Left ventricle myocardium inferior (tissue), 1 donor: ENCODE results near the gene VWF. TPM values are rescaled to one million over a fixed set of nuclear protein-coding genes. Genes with fewer than 3 reads are reported as not detected.

Experiments used
- DNase-seq: peaks from one replicate; pipeline ENCODE4 v3.0.0-alpha.2; 2020
- H3K27ac ChIP-seq: fragments of 200-600 bp; replicated peaks from 2 replicates; pipeline ENCODE4 v1.8.0; 2021
- H3K27me3 ChIP-seq: fragments of 200-600 bp; 2 replicates; pipeline ENCODE4 v1.8.0; 2021; ENCODE audit warnings: low read depth
- H3K36me3 ChIP-seq: fragments of 200-600 bp; 2 replicates; pipeline ENCODE4 v1.8.0; 2021
- H3K4me1 ChIP-seq: fragments of 200-600 bp; 2 replicates; pipeline ENCODE4 v1.8.0; 2021
- H3K4me3 ChIP-seq: fragments of 200-600 bp; 2 replicates; pipeline ENCODE4 v1.8.0; 2021; ENCODE audit warnings: mild to moderate bottlenecking, moderate library complexity
- H3K9me3 ChIP-seq: fragments of 200-600 bp; replicated peaks from 2 replicates; pipeline ENCODE4 v1.8.0; 2021
- intact Hi-C: fragments of 100-400 bp; cut with micrococcal nuclease; formaldehyde crosslinking; loops from one replicate; pipeline ENCODE4 v1.11.0; 2022
- total RNA-seq: library from RNA; stranded (reverse); fragmentation: NEBNext Ultra II Directional; extraction: Animal tissue kit (Norgen Biotek cat#: 25700); gene quantifications from one replicate; pipeline ENCODE4 v1.2.1, GENCODE V29; 2021
- TF ChIP-seq, protein P1 (sequence below): fragments of 200-600 bp; IDR thresholded peaks from 2 replicates; pipeline ENCODE4 v1.8.0; 2021; ENCODE audit warnings: antibody characterized with exemption, mild to moderate bottlenecking, borderline replicate concordance
- donor health status: DM: no; HTN: yes; CAD: no; lungs with severe emphysema.

VWF gene
- total RNA-seq, 1 donor from 2014 or later = 250 TPM

DNA sequence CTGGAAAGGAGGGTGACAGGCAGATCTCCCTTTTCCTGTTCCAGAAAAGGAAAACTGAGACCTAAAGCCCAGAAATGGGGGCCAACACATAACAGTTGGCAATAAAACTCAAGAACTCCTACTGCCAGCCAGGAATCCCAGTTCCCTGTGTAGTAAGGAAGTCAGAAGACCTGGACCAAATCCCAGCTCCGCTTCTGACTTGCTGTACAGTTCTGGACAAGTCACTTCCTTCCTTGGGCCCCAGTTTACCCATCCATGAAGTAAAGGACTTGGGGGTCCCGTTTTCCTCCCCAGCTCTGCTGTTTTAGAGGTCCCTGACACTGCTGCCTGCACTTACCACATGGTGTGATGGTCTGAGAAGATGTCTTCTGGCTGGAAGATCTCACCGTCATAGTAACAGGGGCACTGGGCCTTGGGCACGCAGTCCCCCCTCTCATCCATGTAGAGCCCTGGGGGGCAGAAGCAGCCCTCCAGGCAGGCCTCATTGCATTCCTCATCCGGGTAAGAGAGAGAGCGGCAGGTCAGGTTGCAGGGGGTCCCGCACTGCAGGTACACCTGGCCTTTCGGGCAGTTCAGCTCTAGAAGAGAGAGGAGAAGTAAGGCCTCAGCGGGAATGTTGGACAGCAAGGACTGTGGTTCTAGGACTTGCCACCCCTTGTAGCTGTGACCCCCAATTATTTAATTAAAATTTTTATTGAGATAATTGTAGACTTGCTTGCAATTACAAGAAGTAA lies 72.1 kb downstream of the VWF start:
- H3K27me3 ChIP-seq = peaks cover 12% of the 10 kb centered on the region
- H3K4me3 ChIP-seq = no peak overlapping the region
- intact Hi-C loops = no loop called here
- TF ChIP-seq, protein P1, sequence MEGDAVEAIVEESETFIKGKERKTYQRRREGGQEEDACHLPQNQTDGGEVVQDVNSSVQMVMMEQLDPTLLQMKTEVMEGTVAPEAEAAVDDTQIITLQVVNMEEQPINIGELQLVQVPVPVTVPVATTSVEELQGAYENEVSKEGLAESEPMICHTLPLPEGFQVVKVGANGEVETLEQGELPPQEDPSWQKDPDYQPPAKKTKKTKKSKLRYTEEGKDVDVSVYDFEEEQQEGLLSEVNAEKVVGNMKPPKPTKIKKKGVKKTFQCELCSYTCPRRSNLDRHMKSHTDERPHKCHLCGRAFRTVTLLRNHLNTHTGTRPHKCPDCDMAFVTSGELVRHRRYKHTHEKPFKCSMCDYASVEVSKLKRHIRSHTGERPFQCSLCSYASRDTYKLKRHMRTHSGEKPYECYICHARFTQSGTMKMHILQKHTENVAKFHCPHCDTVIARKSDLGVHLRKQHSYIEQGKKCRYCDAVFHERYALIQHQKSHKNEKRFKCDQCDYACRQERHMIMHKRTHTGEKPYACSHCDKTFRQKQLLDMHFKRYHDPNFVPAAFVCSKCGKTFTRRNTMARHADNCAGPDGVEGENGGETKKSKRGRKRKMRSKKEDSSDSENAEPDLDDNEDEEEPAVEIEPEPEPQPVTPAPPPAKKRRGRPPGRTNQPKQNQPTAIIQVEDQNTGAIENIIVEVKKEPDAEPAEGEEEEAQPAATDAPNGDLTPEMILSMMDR = no peak
- no peaks in the 10 kb centered on the region for H3K9me3 ChIP-seq
- H3K27ac ChIP-seq = peak overlapping the region; percentile 47
- DNase-seq = no peak
- H3K4me1 ChIP-seq = peaks cover 32% of the 10 kb centered on the region
- H3K36me3 ChIP-seq = peaks cover 50% of the 10 kb centered on the region

DNA sequence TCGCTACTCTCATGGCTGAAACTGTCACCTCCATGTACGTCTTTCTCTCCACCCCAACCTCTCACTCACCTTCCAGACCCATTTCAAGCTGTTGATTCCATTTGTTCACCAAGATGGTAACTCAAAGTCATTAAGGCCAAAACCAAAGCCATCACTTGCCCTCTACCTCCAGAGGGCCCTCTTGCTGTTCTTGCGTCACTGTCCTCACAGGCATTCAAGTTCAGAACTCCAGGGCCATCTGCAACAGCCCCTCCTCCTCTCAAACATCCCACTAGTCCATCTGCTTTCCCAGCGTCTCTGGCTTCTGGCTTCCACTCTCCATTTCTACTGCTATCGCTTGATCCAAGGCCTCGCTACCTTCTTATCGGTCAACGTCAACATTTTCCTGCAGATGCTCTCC lies 74.5 kb downstream of the VWF start:
- DNase-seq = no peak
- no peak overlapping the region for H3K4me3 ChIP-seq

DNA sequence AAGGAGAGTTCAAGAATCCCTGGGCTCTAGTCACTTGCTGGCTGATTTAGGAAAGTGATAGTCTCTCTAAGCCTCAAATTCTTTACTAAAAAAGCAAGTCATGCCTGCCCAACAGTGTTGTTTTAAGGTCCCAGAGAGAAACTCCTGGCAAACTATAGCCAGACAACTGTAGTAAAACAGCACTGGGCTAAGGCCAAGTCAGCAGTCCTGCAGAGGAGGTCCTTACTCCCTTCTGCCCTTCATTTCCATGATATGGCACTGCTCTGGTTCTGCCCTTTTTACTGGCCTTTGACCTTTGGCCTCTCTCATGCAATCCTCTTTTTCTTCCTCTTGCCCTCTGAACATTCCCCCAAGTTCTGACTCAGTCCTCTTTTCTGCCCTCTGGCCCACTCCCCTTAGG lies 74.9 kb downstream of the VWF start:
- intact Hi-C loops = no loop called here
- Histone ChIP-seq H3K27ac (no peak overlapping the region), H3K9me3 (no peaks in the 10 kb centered on the region), H3K4me1 (peaks cover 16% of the 10 kb centered on the region), H3K36me3 (peaks cover 59% of the 10 kb centered on the region), H3K27me3 (no peaks in the 10 kb centered on the region), H3K4me3 (no peak overlapping the region)
- DNase-seq = no peak
- TF ChIP-seq, protein P1 = no peak

More for the DNA sequence above, 74.5 kb downstream of the VWF start:
- no peaks in the 10 kb centered on the region for H3K27me3 ChIP-seq
- no peaks in the 10 kb centered on the region for H3K9me3 ChIP-seq
- H3K4me1 ChIP-seq = peaks cover 20% of the 10 kb centered on the region
- TF ChIP-seq, protein P1 = no peak
- H3K27ac ChIP-seq = no peak overlapping the region
- peaks cover 56% of the 10 kb centered on the region for H3K36me3 ChIP-seq
- intact Hi-C loops = no loop called here

DNA sequence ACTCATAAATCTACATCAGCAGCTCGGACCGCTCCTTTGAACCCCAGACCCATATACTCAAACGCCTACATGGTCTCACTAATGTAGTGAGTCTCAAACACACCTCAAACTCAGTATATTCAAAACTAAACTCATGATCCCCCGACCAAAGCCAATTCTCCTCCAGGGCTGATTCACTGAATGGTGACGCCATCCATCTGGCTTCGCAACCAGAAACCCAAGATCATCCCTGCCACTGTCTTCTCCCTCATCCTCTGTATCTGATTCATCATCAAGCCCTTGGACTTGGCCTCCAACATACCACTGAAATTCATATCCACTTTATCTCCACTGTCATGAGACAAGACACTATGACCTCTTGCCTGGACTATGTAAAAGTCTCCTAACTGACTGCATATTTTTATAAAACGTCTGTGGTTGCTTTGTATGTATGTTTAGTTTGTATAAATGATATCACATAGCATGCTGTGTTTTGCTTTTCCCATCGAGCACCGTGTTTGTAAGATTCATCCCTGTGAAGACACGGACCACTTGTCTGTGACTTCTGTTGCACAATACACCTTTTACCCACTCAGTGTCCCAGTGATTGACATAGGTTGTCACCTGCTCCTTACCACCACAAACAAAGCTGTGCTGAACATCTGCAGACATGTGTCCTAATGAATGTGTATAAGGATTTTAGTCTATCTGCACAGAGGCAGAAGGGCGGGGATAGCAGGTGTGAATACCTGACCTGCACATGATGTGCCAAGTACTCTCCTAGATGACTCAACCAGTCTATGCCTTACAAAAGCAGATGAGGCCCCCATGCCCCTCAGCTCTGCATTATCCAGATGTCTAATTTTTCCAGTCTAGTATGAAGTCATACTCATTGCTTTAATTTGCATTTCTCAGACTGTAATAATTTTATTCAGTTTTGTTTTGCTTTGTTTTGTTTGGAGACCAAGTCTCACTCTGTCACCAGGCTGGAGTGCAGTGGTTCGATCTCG lies 76.9 kb downstream of the VWF start:
- no peaks in the 10 kb centered on the region for H3K4me1 ChIP-seq
- no peaks in the 10 kb centered on the region for H3K9me3 ChIP-seq
- TF ChIP-seq, protein P1 = no peak
- no peaks in the 10 kb centered on the region for H3K27me3 ChIP-seq
- H3K36me3 ChIP-seq = peaks cover 54% of the 10 kb centered on the region
- H3K27ac ChIP-seq = no peak overlapping the region
- no peak for DNase-seq
- no peak overlapping the region for H3K4me3 ChIP-seq
- intact Hi-C loops = no loop called here

DNA sequence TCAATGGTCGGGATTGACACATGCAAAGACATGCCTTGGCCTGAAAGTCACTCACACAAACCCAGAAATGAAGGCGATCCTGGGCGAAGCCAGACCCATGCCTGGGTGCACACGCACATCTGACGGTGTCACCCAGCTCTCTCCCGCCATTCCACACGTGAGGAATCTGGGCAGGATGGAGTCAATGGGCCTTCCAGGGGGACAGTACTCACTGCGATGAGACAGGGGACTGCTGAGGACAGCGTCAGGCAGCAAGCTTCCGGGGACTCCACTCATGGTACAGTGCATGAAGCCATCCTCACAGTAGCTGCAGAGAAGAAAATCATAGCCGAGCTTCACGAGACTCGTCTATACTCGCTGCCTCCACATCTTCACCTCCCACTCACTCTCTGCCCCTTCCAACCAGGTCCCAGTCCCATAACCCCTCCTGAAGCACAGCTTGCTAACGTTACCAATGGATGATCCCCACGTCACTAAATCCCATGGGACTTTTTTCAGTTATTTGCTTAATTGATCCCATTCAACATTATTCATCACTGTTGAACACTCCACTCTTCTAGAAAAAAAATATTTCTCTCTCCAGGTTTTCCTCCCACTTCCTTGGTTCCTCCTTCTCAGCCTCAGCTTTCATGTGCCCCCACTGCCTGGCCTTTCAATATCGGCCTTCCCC lies 77.8 kb downstream of the VWF start:
- no peaks in the 10 kb centered on the region for H3K4me1 ChIP-seq
- H3K27ac ChIP-seq = no peak overlapping the region
- H3K36me3 ChIP-seq = peaks cover 51% of the 10 kb centered on the region
- intact Hi-C loops = no loop called here
- TF ChIP-seq, protein P1 = no peak
- no peaks in the 10 kb centered on the region for H3K9me3 ChIP-seq
- no peaks in the 10 kb centered on the region for H3K27me3 ChIP-seq
- H3K4me3 ChIP-seq = no peak overlapping the region
- DNase-seq = no peak
